Astrocyte (in vitro differentiated cells and primary cell): ENCODE measurements around the gene HYAL1. TPM values are rescaled to one million over a fixed set of nuclear protein-coding genes. Genes with fewer than 3 reads are reported as not detected.

Source experiments
- DNase-seq: peaks from one replicate; pipeline ENCODE4 v3.0.0-alpha.2; 2010; ENCODE audit warnings: low read depth
- FAIRE-seq: peaks from 2 replicates; lab custom pipeline; 2011; peaks lifted over from hg19 to GRCh38; lab: Jason Lieb, UNC
- H2AFZ ChIP-seq: 2 replicates; pipeline ENCODE4 v1.6.0; 2012; ENCODE audit warnings: low read depth, low read length, inconsistent platforms
- H3K27ac ChIP-seq: 2 replicates; pipeline ENCODE4 v1.5.1; 2011; ENCODE audit warnings: low read depth, low read length, inconsistent platforms
- H3K27me3 ChIP-seq: 2 replicates; pipeline ENCODE4 v1.6.0; 2011; ENCODE audit warnings: low read length, inconsistent platforms; ENCODE audit not compliant: insufficient read depth
- H3K36me3 ChIP-seq: 2 replicates; pipeline ENCODE4 v1.5.1; 2011; ENCODE audit warnings: low read length, inconsistent platforms; ENCODE audit not compliant: insufficient read depth
- H3K4me1 ChIP-seq: 2 replicates; pipeline ENCODE4 v1.5.1; 2011; ENCODE audit warnings: low read length, inconsistent platforms; ENCODE audit not compliant: insufficient read depth
- H3K4me2 ChIP-seq: 2 replicates; pipeline ENCODE4 v1.6.0; 2012; ENCODE audit warnings: low read length, inconsistent platforms
- H3K4me3 ChIP-seq: 2 replicates; pipeline ENCODE4 v1.5.1; 2011; ENCODE audit warnings: low read depth, mild to moderate bottlenecking, low read length, inconsistent platforms; ENCODE audit not compliant: insufficient read depth
- H3K79me2 ChIP-seq: 2 replicates; pipeline ENCODE4 v1.6.0; 2012; ENCODE audit warnings: mild to moderate bottlenecking, low read length, inconsistent platforms; ENCODE audit not compliant: insufficient read depth
- H3K9ac ChIP-seq: 2 replicates; pipeline ENCODE4 v1.6.0; 2012; ENCODE audit warnings: mild to moderate bottlenecking, low read length, inconsistent platforms
- H3K9me3 ChIP-seq: 2 replicates; pipeline ENCODE4 v1.5.1; 2012; ENCODE audit warnings: low read depth, mild to moderate bottlenecking, low read length, inconsistent platforms; ENCODE audit not compliant: insufficient read depth
- H4K20me1 ChIP-seq: 2 replicates; pipeline ENCODE4 v1.6.0; 2012; ENCODE audit warnings: low read length, inconsistent platforms; ENCODE audit not compliant: insufficient read depth
- H3K27ac Mint-ChIP-seq: one replicate; pipeline ENCODE4 v1.8.0; 2021; ENCODE audit warnings: mild to moderate bottlenecking, mixed read lengths; ENCODE audit not compliant: unreplicated experiment
- H3K27me3 Mint-ChIP-seq: one replicate; pipeline ENCODE4 v1.8.0; 2021; ENCODE audit warnings: low read depth, mixed read lengths; ENCODE audit not compliant: unreplicated experiment
- H3K36me3 Mint-ChIP-seq: one replicate; pipeline ENCODE4 v1.8.0; 2021; ENCODE audit warnings: low read depth, mixed read lengths; ENCODE audit not compliant: unreplicated experiment
- H3K4me1 Mint-ChIP-seq: one replicate; pipeline ENCODE4 v1.8.0; 2021; ENCODE audit warnings: low read depth, mixed read lengths; ENCODE audit not compliant: unreplicated experiment
- H3K4me3 Mint-ChIP-seq: one replicate; pipeline ENCODE4 v1.8.0; 2021; ENCODE audit warnings: mild to moderate bottlenecking, moderate library complexity, mixed read lengths; ENCODE audit not compliant: unreplicated experiment
- H3K9me3 Mint-ChIP-seq: one replicate; pipeline ENCODE4 v1.8.0; 2021; ENCODE audit warnings: mild to moderate bottlenecking, mixed read lengths; ENCODE audit not compliant: unreplicated experiment
- EZH2 ChIP-seq: IDR thresholded peaks from 2 replicates; pipeline ENCODE4 v1.6.1; 2012; ENCODE audit warnings: mild to moderate bottlenecking, low read length, inconsistent platforms; ENCODE audit not compliant: insufficient read depth
- total RNA-seq: library from RNA; stranded (reverse); gene quantifications from 2 replicates; pipeline ENCODE4 v1.2.1, GENCODE V29; 2021
- TF ChIP-seq, protein P1 (sequence below): IDR thresholded peaks from 2 replicates; pipeline ENCODE4 v1.5.1; 2011; ENCODE audit warnings: low read depth, mild to moderate bottlenecking, inconsistent platforms, low read length, moderate library complexity; ENCODE audit not compliant: insufficient read depth

Gene HYAL1
- total RNA-seq, 1 donor from 2014 or later, result 0.27 TPM

GRCh38 chr3:50319894-50320625 lies 16.7 kb upstream of the HYAL1 start:
- peak overlapping the region; percentile 96 for H3K27ac Mint-ChIP-seq
- no peaks in the 10 kb centered on the region for H3K27me3 Mint-ChIP-seq
- FAIRE-seq, result no peak
- Histone ChIP-seq H3K27ac (no peak overlapping the region), H4K20me1 (peaks cover 50% of the 10 kb centered on the region), H3K79me2 (peaks cover 40% of the 10 kb centered on the region), H3K36me3 (peaks cover 12% of the 10 kb centered on the region), H3K4me3 (peak overlapping the region; percentile 95), H3K9me3 (no peaks in the 10 kb centered on the region), H3K9ac (peak overlapping the region; percentile 96), H3K4me1 (peaks cover 29% of the 10 kb centered on the region), H3K27me3 (no peaks in the 10 kb centered on the region), H2AFZ (peak overlapping the region; percentile 92), H3K4me2 (peak overlapping the region; percentile 93)
- H3K36me3 Mint-ChIP-seq, result peaks cover 21% of the 10 kb centered on the region
- H3K4me1 Mint-ChIP-seq, result peaks cover 23% of the 10 kb centered on the region
- TF ChIP-seq EZH2, result no peak
- TF ChIP-seq, protein P1, sequence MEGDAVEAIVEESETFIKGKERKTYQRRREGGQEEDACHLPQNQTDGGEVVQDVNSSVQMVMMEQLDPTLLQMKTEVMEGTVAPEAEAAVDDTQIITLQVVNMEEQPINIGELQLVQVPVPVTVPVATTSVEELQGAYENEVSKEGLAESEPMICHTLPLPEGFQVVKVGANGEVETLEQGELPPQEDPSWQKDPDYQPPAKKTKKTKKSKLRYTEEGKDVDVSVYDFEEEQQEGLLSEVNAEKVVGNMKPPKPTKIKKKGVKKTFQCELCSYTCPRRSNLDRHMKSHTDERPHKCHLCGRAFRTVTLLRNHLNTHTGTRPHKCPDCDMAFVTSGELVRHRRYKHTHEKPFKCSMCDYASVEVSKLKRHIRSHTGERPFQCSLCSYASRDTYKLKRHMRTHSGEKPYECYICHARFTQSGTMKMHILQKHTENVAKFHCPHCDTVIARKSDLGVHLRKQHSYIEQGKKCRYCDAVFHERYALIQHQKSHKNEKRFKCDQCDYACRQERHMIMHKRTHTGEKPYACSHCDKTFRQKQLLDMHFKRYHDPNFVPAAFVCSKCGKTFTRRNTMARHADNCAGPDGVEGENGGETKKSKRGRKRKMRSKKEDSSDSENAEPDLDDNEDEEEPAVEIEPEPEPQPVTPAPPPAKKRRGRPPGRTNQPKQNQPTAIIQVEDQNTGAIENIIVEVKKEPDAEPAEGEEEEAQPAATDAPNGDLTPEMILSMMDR, result no peak
- no peaks in the 10 kb centered on the region for H3K9me3 Mint-ChIP-seq
- peak overlapping the region; percentile 93 for H3K4me3 Mint-ChIP-seq
- DNase-seq, result no peak

DNA sequence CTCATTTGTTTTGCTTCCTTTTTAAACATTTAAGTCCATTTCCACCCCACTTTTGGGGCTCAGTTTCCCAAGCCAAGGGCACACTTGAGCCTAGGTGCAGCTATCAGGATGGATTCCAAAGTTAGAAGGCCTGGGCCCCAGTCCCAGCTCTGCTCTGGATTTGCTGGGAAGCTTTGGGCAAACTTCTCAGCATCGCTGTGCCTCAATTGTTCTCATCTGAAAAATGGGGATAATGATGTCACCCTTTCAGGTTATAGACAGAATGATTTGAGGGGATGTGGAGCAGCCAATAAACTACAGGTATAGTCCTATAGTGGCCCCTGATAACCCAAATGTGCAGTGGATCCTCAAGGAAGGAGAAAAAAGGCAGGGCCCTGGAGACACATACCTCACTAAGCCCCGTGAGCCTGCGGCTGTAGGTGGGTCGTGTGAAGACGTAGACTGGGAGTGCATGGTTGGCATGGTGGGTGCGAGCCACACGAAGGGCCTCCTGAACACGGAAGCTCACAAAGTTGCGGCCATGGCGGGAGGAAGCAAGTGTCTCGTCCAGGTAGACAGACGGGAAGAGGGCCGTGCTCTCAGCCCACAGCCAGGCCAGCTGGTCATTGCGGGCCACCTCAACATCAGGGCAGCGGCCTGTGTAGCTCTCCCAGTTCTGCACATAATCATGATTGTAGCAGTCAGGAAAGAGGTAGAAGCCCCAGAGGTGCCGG lies 16.0 kb upstream of the HYAL1 start:
- H3K9me3 Mint-ChIP-seq, result no peaks in the 10 kb centered on the region
- H3K4me3 ChIP-seq, result no peak overlapping the region
- H3K79me2 ChIP-seq, result peaks cover 40% of the 10 kb centered on the region
- H3K9ac ChIP-seq, result no peak overlapping the region
- no peak overlapping the region for H3K27ac Mint-ChIP-seq
- peaks cover 29% of the 10 kb centered on the region for H3K4me1 ChIP-seq
- no peak overlapping the region for H2AFZ ChIP-seq
- H3K4me1 Mint-ChIP-seq, result peaks cover 23% of the 10 kb centered on the region
- FAIRE-seq, result no peak
- H3K36me3 ChIP-seq, result peaks cover 8% of the 10 kb centered on the region
- peaks cover 56% of the 10 kb centered on the region for H4K20me1 ChIP-seq
- H3K4me2 ChIP-seq, result peak overlapping the region; percentile 93
- peak overlapping the region; percentile 93 for H3K4me3 Mint-ChIP-seq
- peaks cover 20% of the 10 kb centered on the region for H3K36me3 Mint-ChIP-seq
- no peaks in the 10 kb centered on the region for H3K27me3 Mint-ChIP-seq
- H3K27ac ChIP-seq, result no peak overlapping the region
- H3K9me3 ChIP-seq, result no peaks in the 10 kb centered on the region
- TF ChIP-seq EZH2, result no peak
- TF ChIP-seq, protein P1, result no peak
- no peaks in the 10 kb centered on the region for H3K27me3 ChIP-seq
- no peak for DNase-seq
